Measurements from ENCODE around the gene YARS2.

GRCh38 chr12:32718926-32719325 lies 36.8 kb downstream of the YARS2 start:
- TF ChIP-seq CTCF (IDR thresholded peaks at IDR 0.05) (no peak), POLR2A (IDR thresholded peaks at IDR 0.05) (no peak), POLR2AphosphoS5 (IDR thresholded peaks at IDR 0.05) (no peak)
